NCI-H146 (cell line): ENCODE data around the gene TBC1D10A.

Experiments
- DNase-seq: peaks from one replicate; lab custom pipeline; 2025; lab: John Stamatoyannopoulos, UW

TBC1D10A gene

DNA sequence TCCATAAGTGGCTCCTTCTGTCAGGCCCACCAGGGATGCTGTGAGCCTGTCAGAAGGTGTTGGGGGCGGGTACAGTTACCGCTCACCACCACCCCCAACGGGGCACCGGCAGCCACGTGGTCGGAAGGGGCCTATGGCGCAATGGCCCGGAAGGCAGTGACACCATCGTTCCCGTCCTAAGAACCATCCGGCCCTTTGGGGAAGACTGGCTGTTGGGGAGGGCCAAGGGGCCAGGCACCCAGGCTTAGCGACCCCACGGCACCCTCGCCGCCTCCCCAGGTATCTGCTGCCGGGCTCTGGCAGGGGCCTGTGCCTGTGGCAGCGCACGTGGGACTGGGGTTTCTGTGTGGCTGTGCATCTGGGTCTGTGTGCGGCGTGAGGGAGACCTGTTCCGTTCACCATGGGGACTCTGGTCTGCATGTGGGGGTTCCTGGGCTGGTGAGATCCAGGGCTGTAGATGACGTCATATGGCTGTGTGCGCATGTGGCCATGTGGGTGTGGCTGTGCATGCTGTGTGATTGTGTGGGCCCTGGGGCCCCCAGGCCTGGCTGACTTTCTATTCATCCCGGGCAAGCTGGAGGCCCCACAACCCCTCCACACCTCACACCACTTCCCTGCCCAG, 60.8 kb downstream of the TBC1D10A start:
- no peak for DNase-seq

DNA sequence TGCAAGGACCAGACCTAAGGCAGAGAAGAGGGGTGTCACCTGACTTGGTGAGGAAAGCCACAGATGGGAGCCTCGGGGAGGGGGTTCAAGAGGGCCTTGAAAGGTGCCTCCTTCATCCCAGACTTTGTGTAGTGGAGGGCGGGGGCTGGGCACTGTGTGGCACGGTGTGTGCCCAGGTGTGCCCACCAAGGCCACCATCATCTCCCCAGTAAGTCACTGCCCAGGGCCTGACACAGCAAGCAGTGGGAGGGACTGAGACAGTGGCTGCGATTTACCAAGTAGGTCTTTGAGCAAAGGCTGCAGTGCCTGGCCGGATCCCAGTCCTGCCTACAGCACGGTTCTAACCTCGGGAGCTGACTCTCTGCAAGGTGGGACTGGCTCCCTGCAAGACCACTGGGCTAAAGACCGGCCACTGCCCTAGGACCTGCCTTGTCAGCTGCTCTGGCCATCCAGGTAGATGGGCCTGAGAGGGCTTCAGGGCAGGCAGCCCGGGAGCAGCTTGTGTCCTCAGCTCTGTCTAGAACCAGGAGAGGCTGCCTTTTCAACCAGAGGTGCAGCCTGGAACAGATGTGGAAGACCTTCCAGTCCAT, 61.5 kb downstream of the TBC1D10A start:
- no peak for DNase-seq

DNA sequence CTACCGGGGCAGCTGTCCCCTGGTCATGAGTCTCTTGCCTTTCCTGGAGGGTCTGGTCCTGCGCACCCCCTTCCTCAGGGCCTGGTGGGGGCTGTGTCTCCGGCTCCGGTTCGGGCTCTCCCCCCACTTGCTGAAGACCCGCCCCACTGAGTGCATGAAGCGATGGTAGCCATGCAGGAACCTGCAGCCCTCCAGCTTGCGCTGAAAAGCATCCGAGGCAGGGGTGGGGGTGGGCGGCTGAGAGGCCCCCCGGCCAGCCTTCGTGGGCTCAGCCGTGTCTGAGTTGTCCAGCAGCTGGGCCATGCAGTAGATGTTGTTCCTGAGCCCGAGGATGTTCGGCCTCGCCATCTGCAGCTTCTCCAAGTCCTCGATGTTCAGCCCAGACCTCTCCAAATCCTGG, 62.9 kb downstream of the TBC1D10A start:
- no peak for DNase-seq

DNA sequence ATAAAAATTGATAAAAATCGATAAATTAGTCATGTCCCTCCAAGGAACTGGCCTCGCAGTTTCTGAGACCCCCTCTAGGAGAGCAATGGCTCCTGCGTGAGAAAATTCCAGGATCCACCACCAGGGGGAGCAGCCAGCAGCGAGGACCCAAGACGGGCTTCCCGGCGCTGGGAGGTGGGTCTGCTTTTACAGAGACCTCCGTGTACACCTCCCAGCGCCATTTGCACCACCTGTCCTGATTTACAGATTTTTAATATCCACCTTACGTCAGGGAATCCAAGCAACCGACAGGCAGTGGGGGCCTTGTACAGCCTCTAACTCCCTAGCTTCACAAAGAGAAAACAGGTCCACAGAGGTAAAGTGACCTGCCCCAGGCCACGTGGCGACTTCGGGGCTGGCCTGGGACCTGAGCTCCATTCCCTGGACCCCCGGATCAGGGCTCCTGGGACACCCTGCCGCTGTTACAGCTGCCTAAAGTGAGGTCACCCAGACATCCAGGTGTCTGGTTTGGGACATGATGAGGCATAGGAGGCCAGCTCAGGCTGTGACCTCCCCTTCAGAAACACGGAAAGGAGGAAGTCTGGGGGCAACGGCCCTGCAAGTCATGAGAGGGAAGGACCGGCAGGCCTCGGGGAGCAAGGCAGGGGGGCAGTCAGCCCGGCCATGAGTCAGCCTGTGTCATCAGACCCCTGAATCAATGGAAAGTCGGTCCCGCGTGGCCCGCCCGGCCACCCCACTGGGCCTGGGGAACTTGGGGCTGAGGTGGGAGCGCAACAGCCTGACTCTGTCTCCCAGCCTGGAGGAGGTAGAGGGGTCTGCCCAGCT, 63.6 kb downstream of the TBC1D10A start:
- DNase-seq = peak; percentile 44

DNA sequence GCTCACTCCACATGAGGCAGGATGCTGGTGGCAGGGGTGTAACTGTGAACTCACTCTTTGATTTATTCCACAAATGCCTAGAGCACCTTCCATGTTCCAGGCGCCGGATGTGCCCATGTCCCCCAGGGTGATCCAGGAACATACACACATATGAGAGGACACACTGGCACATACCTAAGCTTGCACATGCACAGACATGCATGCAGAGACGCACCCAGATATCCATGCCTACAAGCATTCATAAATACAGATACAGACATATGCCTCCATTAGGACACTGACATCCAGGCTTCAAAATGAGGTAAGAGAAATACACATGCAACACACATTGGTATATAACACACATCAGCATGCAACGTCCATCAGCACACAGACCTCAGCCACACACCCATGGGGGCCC, 64.6 kb downstream of the TBC1D10A start:
- DNase-seq = no peak

DNA sequence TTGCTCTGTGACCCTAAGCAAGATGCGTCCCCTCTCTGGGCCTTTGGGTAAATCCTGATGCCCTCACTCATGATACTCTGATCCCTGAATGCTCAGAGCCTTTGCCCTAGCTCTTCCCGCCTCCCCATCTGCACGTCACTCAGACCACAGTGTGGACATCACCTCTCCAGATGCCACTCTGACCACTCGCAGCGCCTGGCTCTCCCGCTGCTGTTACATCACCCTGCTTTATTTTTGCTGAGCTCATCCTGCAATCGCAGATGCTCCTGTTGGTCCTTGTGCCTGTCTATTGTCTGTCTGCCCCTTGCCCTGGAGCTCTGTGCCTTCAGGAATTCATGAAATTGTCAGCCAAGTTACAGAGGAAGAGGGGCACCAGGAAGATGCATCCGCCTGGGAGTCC, 65.6 kb downstream of the TBC1D10A start:
- no peak for DNase-seq

DNA sequence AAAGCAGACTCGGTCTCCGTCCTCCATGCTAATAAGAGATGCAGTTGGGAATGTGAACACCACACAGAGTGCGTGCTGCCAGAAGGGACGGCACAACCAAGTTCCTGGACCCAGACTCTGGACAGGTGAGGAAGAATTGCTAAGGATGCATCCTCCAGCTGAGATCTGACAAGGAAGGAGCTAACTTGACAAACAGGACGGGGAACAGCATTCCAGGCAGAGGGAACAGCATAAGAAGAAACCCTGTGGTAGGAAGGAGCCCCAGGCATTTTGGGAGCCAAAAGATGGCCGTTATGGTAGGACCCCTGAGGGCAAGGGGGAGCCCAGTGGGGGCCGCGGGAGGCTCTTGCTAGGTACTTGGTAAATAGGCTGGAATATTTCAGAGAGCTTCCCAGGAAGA, 66.1 kb downstream of the TBC1D10A start:
- no peak for DNase-seq

DNA sequence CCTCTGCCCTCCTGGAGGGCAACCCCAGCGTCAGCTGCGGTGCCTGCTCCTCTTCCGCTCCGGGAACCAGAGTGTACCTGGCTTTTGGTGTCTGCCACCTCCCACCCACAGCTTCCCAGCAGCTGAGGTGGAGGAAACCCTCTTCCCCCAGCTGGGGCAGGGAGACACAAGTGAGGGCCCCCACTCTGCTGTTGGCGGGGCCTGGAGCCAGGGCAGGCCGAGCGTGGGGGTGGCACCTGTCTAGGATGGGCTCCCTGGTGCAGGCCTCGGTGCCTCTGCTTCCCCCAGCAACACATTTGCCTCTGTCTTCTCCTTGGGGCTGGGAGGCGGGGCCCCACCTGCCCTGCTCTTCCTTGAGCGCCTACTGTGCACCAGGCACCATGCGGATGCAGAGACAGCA, 66.5 kb downstream of the TBC1D10A start:
- DNase-seq = no peak

DNA sequence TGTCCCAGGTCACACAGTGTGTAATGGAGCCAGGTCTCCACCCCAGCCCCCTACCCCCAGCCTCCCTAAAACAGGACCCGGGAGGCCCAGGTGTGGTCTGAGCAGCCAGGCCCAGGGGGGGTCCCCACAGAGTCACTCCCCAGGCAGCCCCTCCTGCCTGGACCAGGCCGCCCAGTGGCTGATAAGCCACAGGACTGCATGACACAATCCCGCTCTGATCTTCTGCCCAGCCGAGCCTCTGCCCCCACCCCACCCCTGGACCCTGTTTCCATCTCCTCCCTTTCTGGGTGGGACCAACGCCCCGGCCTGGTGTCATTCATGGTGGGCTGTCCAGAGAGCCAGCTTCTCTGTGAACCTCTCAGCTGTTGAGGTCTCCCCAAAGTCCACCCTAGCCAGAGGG, 72.4 kb downstream of the TBC1D10A start:
- DNase-seq = no peak

DNA sequence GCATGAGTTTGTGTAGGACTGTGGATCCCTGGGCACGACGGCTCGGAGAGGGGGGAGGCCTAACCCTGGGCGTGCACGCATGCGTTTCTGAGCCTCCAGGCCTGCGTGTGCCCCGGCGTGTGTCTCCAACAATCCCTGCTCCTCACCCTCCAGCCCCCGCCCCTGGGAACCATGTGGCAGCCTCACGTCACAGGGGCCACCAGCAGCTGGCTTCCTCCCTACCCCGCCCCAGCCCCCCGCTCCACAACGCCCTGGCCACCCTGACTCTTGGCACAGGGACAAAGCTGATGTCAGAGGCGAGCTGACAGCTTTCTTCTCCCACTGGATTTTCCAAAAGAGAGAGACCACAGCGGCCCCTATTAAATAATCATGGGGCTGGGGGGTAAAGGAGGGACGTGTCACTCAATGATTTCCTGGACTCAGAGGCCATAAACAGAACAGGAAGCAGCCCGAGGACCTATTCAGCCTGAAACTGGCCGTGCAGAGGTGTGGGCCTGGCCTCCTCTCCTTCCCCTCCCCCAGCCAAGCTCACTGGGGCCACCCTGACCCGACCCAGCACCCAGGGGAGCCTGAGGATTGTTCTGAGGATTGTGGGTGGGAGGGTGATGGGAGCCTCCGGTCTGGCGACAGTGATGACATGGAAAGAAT, 73.4 kb downstream of the TBC1D10A start:
- no peak for DNase-seq

DNA sequence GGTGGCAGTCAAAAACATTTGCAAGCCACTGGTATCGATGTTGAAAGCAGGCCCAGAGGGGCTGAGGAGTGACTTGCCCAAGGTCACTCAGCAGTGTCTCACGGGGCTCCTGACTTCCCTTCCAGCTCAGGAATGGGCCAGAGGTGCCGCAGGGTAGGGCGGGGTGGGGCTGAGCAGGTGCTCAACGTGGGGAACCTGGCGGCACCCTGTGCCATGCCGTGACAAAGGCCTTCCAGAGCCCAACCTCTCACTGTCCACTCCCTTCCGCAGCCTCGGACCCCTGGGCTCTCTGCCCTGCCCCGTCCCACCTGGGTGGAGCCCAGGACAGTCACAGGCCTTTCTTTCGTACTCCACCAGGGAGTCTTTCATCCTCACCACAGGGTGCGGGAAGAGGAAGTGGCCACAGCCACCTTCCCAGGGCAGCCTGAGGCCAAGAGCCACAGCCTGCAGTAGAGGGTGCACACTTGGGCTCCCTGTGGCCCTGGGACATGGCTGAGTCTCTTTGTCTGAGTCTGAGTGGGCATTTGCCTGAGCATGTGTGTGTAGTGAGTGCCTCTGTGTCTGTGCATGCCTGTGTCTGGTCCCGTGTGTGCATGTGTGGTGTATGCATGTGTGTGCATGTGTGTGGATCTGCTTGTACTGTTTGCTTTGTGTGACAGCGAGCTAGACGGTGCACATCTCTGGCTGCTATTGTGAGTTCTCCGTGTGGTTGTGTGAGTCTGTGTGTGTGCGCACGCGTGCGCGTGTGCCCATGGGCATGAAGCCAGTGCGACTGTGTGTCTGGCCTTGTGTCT, 74.1 kb downstream of the TBC1D10A start:
- peak; percentile 49 for DNase-seq

DNA sequence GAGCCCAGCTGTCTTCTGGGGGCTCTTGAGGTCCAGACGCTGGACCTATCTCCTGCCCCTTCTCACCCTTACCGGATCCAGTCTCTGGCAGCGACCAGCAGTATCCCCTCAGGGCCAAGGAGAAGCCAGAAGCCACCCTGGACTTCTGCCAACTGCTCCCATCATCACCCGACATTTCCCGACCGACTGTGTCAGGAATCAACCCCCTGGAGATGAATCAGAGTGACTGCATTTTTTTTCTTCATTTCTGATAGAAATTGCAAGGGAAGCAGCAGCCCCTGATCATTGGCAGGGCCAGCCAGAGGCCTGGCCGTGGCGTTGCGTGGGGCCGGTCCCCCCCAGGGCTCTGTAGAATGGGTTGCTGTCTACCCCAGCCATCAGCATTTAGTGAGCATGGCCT, 75.0 kb downstream of the TBC1D10A start:
- no peak for DNase-seq

DNA sequence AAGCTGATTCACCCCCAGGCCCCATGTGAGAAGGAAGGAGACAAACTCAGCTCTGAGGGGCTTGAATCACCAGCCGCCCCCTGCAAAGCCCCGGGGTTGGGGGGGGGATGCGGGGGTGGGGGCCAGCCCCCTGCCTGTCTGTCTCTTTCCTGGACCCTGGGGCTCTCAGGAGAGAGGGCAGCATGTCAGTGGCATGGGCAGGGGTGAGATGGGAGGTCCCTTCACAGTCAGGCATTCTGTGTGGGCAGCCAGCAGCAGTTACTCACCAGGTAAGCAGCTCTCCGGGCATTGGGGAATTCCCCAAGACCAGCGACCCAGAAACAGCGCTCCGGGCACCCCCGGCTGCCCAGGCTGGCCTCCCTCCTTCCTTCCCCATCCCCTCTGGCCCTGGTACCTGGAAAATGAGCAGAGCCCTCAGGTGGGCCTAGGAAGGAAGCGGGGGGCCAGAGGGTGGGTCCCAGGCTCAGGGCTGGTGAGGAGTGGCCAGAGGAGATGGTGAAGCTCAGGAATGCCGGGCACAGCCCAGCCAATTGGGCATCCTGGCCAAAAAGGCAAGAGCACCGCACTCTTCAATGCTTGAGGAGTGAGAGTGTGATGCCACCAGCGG, 76.0 kb downstream of the TBC1D10A start:
- no peak for DNase-seq

DNA sequence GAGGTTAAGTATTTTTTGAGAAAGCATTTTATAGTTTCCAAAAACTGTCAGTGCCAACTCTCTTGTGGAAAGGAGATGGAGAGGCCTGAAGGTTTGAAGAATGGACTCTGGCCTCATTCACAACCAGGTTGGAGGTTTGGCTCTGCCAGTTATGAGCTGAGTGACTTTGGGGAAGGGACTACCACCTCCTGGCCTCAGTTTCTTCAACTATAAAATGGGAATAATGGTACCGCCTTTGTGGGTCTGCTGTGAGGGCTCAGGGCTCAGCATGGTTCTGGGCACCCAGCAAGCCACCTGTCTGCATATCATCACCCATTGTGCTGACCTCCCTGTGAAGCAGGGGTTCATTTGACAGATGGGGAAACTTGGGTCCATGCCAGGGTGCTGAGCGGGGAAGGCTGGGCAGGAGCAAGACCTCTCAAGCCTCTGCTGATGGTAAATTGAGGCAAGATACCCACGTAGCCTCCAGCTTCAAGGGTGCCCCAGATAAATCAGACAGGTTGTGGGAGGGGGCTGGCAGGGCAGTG, 76.6 kb downstream of the TBC1D10A start:
- no peak for DNase-seq

DNA sequence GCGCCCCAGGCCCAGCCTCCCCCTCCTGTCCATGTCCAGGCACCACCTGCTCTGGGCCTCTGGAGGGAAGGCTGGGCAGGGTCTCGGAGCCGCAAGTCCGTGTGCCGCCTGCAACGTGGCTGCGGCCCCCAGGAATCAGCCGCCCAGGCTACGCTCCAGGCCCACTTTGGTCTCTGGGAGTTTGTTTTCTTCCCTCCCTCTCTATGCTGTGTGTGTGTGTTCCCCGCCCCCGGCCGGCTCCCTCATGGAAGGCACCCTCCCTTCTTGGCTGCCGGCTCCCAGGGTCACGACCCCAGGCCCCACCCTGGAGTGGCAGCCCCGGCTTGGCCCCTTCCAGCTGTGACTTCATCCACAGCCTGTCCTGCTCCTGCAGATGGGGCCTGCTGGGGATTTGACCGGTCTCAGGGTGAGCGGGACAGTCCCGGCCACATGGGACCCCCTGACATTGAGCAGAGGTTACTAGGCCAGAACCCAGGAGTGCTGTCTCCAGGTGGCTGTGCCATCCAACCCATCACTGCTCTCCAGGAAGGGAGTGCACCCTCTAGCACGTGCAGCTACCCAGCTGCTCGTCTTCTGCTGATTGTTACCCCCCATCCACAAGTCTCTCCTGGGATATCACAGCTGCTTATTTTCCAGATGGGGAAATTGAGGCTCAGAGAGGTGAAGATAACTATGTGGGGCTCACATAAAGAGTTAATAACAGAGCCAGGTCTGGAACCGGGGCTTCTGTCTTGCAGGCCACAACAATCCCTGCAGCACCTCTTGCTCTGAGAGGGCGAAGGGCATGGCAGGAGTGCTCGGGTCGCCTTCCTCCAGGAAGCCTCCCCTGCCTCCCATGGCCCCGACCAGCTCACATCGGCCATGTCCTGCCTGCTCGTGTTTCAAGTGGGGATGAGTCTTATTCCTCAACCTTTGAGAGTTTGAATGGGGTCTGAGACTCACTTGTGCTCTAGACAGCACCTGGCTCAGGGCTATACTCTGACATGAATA, 77.4 kb downstream of the TBC1D10A start:
- no peak for DNase-seq

DNA sequence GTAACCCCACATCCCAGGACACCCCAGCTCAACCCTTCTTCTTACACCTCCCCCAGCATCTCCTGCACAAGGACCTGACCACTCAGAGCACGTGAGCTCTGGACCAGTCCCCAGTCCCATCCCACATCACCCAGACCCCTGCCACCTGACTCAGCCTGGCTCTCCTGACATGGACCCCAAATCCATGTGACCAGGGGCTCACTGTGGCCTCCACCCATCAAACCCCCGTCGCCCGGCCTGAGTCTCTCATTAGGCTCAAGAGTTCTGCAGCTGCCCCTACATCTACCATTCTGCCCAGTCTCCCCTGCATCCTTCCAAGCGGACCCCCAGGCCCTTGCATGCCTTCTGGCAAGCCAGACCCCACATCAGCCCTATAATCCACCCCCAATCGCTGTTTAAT, 78.3 kb downstream of the TBC1D10A start:
- no peak for DNase-seq

DNA sequence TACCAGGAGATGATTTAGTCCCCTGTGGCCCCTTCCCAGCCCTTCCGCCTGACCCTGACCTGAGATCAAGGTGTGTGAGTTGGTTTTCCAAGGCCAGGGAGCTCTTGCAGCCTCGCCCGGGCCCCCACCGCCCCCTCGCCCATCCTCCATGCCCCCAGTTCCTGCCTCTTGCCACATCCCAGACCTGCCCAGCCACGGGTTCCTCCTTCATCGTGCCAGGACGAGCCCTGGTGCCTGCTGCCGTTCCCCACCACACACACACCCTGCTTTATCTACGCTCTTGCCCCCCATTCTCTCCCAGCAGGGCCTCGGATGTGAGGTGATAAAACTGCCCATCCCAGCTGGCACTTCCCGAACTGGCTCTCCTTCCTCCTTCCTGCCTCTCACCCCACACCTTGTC, 78.8 kb downstream of the TBC1D10A start:
- DNase-seq = no peak

DNA sequence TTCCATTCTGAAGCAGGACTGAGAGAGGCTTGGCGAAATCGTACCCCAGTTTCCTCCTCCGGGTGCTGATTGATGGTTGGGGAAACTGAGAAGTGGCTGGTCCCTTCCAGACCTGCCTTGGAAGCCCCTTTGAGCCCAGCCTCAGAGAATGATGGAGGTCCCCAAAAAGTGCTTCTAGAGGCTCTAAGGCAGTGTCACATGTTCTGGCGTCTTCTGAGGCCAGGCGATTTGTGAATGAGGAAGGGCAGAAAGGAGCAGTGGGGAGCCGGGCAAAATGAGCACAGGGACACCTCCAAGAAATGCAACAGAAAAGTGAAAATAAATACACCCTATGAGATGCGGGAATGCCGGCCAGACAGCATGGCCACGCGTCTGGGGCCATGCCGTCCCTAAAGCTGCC, 79.2 kb downstream of the TBC1D10A start:
- DNase-seq = no peak

DNA sequence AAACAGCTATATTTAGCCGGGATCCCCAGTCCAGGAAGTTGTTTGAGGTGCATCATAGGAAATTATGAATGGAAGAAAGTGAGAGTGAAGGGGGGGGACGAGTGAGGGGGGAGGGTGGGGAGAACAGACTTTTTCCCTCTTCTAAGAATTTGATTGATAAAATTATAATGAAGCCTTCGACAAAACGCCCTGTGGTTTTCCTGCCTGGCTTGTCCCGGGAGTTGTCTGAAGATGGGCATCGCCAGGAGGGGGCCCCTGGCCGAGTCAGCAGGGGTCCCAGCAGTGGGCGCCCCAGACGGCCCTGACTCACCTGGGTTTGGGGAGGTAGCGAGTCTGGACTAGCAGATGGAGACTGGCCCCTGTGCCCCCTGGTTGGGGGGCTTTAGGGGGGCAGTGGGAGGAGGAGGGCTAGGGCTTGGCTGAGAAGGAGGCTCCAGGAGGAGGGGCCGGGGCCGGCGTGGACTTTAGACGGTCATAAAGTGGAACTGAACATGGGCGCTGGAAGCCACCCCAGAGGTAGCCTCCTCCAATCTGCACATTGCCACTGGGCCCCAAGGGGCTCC, 79.8 kb downstream of the TBC1D10A start:
- DNase-seq = no peak
